Endothelial cell of umbilical vein (primary cell): ENCODE measurements around the gene COL9A1. TPM values are rescaled to one million over a fixed set of nuclear protein-coding genes. Genes with fewer than 3 reads are reported as not detected.

Experiments used
- BruUV-seq: library from RNA; stranded (reverse); fragments of 400-500 nt; replicated peaks from 2 replicates; lab custom pipeline; 2021; lab: Mats Ljungman, UMichigan
- CTCF ChIA-PET: fragments of 300-600, 350-600 bp; sonication (Branson Sonifier 250); formaldehyde crosslinking; loops from one replicate; lab custom pipeline; 2021; ENCODE audit warnings: antibody characterized with exemption, inconsistent platforms; lab: Charles Lee
- POLR2A ChIA-PET: fragments of 300-600, 350-600 bp; sonication (Branson Sonifier 250); formaldehyde crosslinking; loops from one replicate; lab custom pipeline; 2021; ENCODE audit warnings: antibody characterized with exemption, inconsistent platforms; lab: Charles Lee
- DNase-seq: peaks from one replicate; pipeline ENCODE4 v3.0.0-alpha.2; 2011; ENCODE audit warnings: low read depth, low spot score
- FAIRE-seq: peaks from 2 replicates; lab custom pipeline; 2011; peaks lifted over from hg19 to GRCh38; lab: Jason Lieb, UNC
- H2AFZ ChIP-seq: 2 replicates; pipeline ENCODE4 v1.6.0; 2012; ENCODE audit warnings: low read depth, low read length, control low read depth, inconsistent platforms
- H3K27ac ChIP-seq: 2 replicates; pipeline ENCODE4 v1.5.1; 2011; ENCODE audit warnings: low read depth, mild to moderate bottlenecking, control low read depth, low read length, moderate library complexity; ENCODE audit not compliant: insufficient read depth
- H3K27me3 ChIP-seq, 2 experiments: 2 replicates each; pipeline versions ENCODE4 v1.6.0 to v1.6.1; 2011; ENCODE audit warnings: low read length in 2 of 2, mixed read lengths in 1 of 2; ENCODE audit not compliant: control insufficient read depth in 2 of 2, insufficient read depth in 2 of 2
- H3K36me3 ChIP-seq, 2 experiments: 2 replicates in 1 of 2; 3 replicates in 1 of 2; pipeline ENCODE4 v1.5.1; 2011; ENCODE audit warnings: low read length in 2 of 2, mild to moderate bottlenecking in 1 of 2, moderate library complexity in 1 of 2; ENCODE audit not compliant: control insufficient read depth in 2 of 2, insufficient read depth in 2 of 2; ENCODE audit errors: extremely low read depth in 1 of 2
- H3K4me1 ChIP-seq: 3 replicates; pipeline ENCODE4 v1.5.1; 2011; ENCODE audit warnings: mild to moderate bottlenecking, low read length; ENCODE audit not compliant: control insufficient read depth, insufficient read depth; ENCODE audit errors: extremely low read depth
- H3K4me2 ChIP-seq: 2 replicates; pipeline ENCODE4 v1.6.1; 2011; ENCODE audit warnings: low read length, control low read depth, mixed read lengths; ENCODE audit not compliant: insufficient read depth
- H3K4me3 ChIP-seq, 3 experiments: fragments of 200-600 bp in 1 of 3; sonication (generic), shearing (Covaris generic) in 1 of 3; replicated peaks in 1 of 3; 2 replicates each; pipeline ENCODE4 v1.5.1; 2011 to 2016; ENCODE audit warnings: control low read depth in 3 of 3, low read length in 3 of 3, mild to moderate bottlenecking in 2 of 3, inconsistent platforms in 1 of 3, low read depth in 1 of 3, moderate library complexity in 1 of 3; ENCODE audit not compliant: insufficient read depth in 1 of 3
- H3K79me2 ChIP-seq: 2 replicates; pipeline ENCODE4 v1.6.0; 2012; ENCODE audit warnings: low read length, inconsistent platforms; ENCODE audit not compliant: control insufficient read depth, insufficient read depth
- H3K9ac ChIP-seq: replicated peaks from 2 replicates; pipeline ENCODE3; 2011; ENCODE audit warnings: low read length, control low read depth; ENCODE audit not compliant: insufficient read depth; ENCODE audit errors: extremely low read depth
- H3K9me1 ChIP-seq: replicated peaks from 3 replicates; pipeline ENCODE4 v1.6.0; 2011; ENCODE audit warnings: mild to moderate bottlenecking, low read length; ENCODE audit not compliant: control insufficient read depth, insufficient read depth; ENCODE audit errors: extremely low read depth
- H3K9me3 ChIP-seq: replicated peaks from 2 replicates; pipeline ENCODE4 v1.5.1; 2012; ENCODE audit warnings: low read length, inconsistent platforms; ENCODE audit not compliant: control insufficient read depth, insufficient read depth
- H4K20me1 ChIP-seq: replicated peaks from 2 replicates; pipeline ENCODE3; 2011; ENCODE audit warnings: mild to moderate bottlenecking, low read length; ENCODE audit not compliant: control insufficient read depth, insufficient read depth; ENCODE audit errors: extremely low read depth
- POLR2A ChIP-seq: IDR thresholded peaks from 2 replicates; pipeline ENCODE4 v1.6.1; 2012; ENCODE audit warnings: low read depth, mild to moderate bottlenecking, control low read depth, low read length
- dilution Hi-C: fragments of 300-500 bp; cut with MboI; formaldehyde crosslinking; loops from one replicate; pipeline ENCODE4 v1.15.0; 2019; ENCODE audit warnings: low sequenced_read_pairs; ENCODE audit not compliant: extremely low pct_ligation_motif_present
- intact Hi-C: fragments of 100-400 bp; cut with micrococcal nuclease; formaldehyde crosslinking; loops from one replicate; pipeline ENCODE4 v1.10.0; 2022
- polyA plus RNA-seq, 4 experiments: library from polyadenylated mRNA; depleted of rRNA in 3 of 4; stranded (reverse) in 3 of 4; unstranded in 1 of 4; fragments of >200 nt; gene quantifications; 2 replicates each; pipeline versions ENCODE4 v1.2.1 to v1.2.3, GENCODE V29; 2011 to 2012; ENCODE audit warnings: missing spikeins in 1 of 4
- total RNA-seq: library from RNA; stranded (reverse); gene quantifications from 2 replicates; pipeline ENCODE4 v1.2.3, GENCODE V29; 2021
- TF ChIP-seq, protein P1 (sequence below), 2 donors: IDR thresholded peaks; 1 replicate in 1 of 2; 2 replicates in 1 of 2; pipeline ENCODE4 v1.5.1; 2011; ENCODE audit warnings: low read length in 2 of 2, mild to moderate bottlenecking in 2 of 2, moderate library complexity in 2 of 2, control low read depth in 1 of 2, inconsistent platforms in 1 of 2, low read depth in 1 of 2; ENCODE audit not compliant: insufficient read depth in 1 of 2; ENCODE audit errors: extremely low read depth in 1 of 2
- TF ChIP-seq, protein P2 (sequence below): IDR thresholded peaks from 2 replicates; pipeline ENCODE4 v1.6.1; 2011; ENCODE audit not compliant: insufficient read depth, insufficient read length

Gene COL9A1
- total and polyA plus RNA-seq, 2 donors (not counting 3 experiments of a cell fraction or from before 2014, with no cell fraction given) = not detected

DNA sequence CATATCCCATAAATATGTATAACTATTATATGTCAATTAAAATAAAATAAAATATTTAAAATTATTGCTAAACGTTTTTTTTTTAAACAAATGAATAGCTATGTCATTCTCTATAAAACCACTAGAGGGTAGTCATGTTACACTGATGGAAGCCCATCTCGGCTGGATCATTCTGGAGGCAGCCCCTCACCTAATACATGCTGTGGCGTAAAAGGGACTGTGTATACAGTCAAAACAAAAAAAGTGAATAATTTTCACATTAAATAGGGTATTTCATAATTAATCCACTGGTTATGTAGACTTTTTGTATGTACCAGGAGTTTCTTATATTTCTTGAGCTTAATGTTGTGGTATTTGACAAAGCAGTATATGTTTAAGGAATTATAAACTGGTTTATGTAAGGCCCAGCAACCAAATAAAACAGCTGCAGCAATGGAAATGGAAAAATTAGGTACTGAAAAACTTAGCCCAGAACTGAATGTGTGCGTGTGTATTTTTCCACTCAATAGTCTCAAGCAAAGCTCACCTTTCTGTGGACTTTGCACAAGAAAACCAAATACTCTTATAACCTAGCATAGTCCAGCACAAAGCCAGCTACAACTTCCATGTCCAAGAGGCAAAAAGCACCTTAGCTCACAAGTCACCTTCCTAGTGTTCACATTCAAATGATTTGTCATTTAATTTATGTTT lies 81.7 kb downstream of the COL9A1 start:
- H3K9me3 ChIP-seq = no peaks in the 10 kb centered on the region
- H2AFZ ChIP-seq = no peak overlapping the region
- TF ChIP-seq, protein P1, sequence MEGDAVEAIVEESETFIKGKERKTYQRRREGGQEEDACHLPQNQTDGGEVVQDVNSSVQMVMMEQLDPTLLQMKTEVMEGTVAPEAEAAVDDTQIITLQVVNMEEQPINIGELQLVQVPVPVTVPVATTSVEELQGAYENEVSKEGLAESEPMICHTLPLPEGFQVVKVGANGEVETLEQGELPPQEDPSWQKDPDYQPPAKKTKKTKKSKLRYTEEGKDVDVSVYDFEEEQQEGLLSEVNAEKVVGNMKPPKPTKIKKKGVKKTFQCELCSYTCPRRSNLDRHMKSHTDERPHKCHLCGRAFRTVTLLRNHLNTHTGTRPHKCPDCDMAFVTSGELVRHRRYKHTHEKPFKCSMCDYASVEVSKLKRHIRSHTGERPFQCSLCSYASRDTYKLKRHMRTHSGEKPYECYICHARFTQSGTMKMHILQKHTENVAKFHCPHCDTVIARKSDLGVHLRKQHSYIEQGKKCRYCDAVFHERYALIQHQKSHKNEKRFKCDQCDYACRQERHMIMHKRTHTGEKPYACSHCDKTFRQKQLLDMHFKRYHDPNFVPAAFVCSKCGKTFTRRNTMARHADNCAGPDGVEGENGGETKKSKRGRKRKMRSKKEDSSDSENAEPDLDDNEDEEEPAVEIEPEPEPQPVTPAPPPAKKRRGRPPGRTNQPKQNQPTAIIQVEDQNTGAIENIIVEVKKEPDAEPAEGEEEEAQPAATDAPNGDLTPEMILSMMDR (IDR thresholded peaks at IDR 0.05; ENCODE audit: extremely low read depth in 1 of 2, insufficient read depth in 1 of 2, low read depth in 1 of 2, low read length in 2 of 2) = peak; percentile 32 to 35
- no peak for TF ChIP-seq POLR2A
- TF ChIP-seq, protein P2, sequence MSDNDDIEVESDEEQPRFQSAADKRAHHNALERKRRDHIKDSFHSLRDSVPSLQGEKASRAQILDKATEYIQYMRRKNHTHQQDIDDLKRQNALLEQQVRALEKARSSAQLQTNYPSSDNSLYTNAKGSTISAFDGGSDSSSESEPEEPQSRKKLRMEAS = no peak
- no peaks in the 10 kb centered on the region for H3K4me1 ChIP-seq
- H3K4me2 ChIP-seq = no peak overlapping the region
- dilution Hi-C loops = no loop called here
- no TSS peak for BruUV-seq
- no peak overlapping the region for H3K27ac ChIP-seq
- intact Hi-C loops = loop anchor here (1.0 to 10.0 kb wide), 5 partner anchors 148 to 792 kb away; partner anchors contain the start of gene B3GAT2
- ChIA-PET POLR2A (no interaction called here), CTCF (interaction anchor here (0.6 to 3.5 kb wide), 40 partner anchors 10 to 1863 kb away, joined by 3 to 73 read pairs (median 4); no protein-coding TSS in a partner anchor)
- no peaks in the 10 kb centered on the region for H3K36me3 ChIP-seq
- no peaks in the 10 kb centered on the region for H4K20me1 ChIP-seq
- no peaks in the 10 kb centered on the region for H3K79me2 ChIP-seq
- no peak overlapping the region for H3K9ac ChIP-seq
- no peak for FAIRE-seq
- H3K9me1 ChIP-seq = no peaks in the 10 kb centered on the region
- H3K27me3 ChIP-seq = no peaks in the 10 kb centered on the region
- H3K4me3 ChIP-seq = no peak overlapping the region
- peak; percentile 32 for DNase-seq
